ENCODE results near the gene ZNF195.
"Not testable (repeated sequence)": the region's sequence is repeated elsewhere in the genome, so short reads cannot be mapped to it uniquely, and the experiment has no call there.

Gene ZNF195

DNA sequence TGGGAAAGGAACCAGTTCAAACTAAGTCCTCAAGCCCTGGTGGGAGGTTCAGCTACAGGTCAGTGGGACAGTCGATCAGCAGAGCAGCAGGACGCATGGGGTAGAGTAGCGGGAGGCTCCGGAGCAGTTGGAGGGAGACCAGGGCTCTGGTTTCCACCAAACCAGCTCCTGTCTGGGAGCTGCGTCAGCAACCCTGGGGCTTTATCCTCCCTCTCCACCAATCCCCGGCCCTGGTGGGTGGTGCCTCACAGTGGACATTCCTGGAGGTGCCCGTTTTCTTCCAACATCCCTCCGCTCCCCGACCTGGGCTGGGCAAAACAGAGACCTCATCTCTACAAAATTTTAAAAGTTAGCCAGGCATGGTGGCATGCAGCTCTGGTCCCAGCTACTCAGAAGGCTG, 32.4 kb downstream of the ZNF195 start:
- no peak for DNase-seq

DNA sequence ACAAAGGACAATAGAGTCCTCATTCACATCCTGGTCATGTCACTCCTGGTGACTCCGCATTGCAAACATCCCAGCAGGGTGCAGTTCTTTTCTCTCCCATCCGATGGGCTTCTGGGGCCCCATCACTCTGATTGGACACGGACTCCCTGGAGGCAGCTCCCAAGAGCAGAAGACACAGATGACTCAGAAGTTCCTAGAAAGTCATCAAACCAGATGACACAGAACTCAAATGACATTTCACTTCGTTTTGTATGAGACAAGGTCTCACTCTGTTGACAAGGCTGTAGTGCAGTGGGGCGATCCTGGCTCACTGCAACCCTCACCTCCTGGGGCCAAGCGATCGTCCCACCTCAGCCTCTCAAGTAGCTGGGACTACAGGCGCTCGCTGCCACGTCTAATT, 33.2 kb downstream of the ZNF195 start:
- no peak for DNase-seq

DNA sequence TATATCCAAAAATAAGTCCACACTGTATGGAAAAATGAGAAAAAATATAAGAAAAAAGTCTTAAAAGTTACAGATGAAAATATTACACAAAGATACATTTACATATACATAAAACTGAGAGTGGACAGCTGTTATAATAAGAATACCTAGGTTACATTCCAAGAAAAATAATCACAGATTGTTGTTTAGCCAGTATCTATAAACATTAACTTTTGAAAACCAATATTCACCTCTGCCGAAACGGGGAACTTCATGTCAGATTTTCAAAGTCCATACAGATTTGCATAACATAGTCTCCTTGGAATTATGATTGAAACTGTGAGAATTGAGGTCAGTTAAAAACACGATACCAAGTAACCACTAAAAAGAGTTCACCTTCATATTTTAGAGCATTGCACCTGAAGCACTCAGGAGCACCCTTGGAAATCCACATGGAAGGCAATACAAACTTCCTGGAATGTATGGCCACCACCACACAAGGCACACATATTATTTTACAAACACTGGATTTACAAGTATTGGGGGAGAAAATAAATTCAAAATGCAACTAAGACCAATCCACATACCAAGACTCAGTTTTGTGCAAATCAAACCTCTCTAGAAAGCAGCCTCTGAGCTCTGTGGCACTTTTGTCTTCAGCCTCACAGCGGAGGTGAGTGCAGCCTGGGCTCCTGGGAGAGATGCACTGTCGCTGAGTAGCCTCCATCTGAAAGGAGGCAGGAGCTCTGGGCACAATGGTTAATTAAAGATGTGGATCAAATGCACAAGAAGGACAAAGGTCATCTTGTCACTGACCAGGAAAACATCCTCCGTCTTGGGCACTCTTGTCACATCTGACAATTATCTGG, 34.4 kb downstream of the ZNF195 start:
- no peak for DNase-seq

DNA sequence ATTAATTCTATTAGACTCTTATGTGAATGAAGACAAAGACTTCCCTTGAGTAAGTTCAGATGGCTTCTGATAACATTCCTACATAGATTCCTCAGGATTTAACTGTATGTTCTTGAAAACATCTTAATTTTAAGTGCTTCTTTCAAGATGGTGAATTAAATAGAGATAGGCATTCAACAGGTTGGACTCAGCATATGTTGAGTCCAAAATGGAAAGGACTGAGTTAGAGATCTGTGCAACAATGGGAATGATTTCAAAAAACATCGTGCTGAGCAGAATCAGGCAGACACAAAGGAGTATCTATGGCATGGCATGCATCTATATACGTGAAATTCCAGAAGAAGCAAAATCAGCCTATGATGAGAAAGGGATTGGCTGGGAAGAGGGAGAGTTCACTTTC, 36.2 kb downstream of the ZNF195 start:
- DNase-seq, result no peak

DNA sequence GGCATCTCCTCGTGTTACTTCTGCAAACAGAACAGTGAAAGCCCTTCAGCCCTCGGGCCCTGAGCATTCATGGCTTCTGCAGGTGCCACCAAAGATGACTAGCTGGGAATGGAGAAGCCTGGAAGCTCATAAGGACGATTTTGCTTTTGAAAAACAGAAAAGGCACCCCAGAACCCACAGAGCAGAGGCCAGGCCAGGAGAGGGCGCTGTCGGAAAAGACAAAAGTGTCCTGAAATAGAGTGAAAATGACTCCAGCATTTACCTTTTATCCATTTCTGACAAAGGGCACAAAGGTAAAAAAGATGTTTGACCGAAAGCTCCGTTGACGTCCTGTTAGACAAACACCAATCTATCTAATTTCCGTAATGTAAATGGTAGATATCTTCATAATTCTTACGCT, 37.6 kb downstream of the ZNF195 start:
- DNase-seq, result peak in 1 of 2 experiments; percentile 24

DNA sequence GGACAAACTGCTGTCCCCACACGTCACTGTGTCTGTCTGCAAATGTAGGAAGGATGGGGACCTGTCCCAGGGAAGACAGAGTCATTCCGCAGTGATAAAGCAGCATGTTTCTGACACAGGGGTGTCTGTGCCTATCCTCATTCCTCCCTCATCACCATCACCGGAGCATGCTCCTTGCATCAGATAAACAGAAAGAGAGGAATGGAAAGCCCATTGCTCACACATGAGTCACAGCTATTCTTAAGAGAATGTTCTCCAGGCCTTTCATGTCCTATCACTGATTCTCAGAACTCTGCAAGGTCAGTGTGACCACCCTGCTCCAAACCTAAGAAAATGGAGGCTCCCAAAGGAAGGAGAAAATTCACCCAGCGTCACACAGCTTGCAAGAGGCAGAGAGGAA, 38.9 kb downstream of the ZNF195 start:
- peak in 1 of 2 experiments; percentile 9 for DNase-seq

DNA sequence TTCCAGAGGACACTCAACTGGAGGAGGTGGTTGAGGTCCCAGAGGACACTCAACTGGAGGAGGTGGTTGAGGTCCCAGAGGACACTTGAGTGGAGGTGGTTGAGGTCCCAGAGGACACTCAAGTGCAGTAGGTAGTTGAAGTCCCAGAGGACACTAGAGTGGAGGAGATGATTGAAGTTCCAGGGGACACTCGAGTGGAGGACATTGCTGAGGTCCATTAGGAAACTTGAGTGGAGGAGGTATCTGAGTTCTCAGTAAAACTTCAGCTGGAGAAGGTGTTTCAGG, 39.7 kb downstream of the ZNF195 start:
- DNase-seq, result no peak

DNA sequence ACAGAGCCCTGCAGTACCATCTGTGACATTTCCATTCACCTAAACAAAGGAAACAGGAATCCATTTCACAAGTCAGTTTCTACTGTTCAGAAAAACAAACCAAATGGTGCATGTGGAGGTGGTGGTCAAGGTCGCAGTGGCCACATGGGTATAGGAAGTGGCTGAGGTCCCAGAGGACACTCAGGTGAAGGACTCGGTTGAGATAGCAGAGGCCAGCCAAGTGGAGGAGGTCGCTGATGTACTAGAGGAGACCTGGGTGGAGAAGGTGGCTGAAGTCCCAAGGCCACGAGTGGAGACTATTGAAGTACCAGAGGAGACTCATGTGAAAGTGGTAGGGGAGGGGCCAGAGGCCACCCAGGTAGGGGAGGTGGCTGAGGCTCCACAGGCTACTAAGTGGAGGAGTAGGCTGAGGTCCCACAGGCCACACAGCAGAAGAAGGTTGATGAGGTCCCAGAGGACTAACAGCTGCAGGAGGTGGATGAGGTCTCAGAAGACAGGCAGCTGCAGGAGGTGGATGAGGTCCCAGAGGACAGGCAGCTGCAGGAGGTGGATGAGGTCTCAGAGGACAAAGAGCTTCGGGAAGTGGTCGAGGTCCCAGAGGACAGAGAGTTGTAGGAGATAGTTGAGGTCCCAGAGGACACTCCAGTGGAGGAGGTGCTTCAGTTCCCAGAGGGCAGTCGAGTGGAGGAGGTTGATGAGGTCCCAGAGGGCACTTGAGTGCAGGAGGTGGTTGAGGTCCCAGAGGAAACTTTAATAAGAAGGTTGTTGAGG, 40.2 kb downstream of the ZNF195 start:
- no peak for DNase-seq

DNA sequence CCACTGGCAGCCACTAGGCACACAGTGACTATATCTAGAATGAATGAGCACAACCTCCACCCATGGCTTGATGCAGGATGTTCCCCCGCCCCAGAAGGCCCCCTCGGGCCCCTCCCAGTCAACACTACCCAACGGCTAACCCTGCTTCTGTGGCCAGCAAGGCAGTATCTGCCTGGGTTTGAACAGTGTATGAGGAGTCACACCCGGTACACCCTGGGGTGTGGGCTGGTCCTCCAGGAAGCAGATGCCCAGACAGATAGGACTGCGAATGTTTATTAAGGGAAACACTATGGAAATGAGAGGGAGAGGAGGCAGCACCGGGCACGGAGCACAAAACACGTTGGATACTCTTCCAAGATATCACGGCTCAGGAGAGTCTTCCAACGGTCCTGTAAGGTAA, 42.5 kb downstream of the ZNF195 start:
- not testable (repeated sequence) for DNase-seq

DNA sequence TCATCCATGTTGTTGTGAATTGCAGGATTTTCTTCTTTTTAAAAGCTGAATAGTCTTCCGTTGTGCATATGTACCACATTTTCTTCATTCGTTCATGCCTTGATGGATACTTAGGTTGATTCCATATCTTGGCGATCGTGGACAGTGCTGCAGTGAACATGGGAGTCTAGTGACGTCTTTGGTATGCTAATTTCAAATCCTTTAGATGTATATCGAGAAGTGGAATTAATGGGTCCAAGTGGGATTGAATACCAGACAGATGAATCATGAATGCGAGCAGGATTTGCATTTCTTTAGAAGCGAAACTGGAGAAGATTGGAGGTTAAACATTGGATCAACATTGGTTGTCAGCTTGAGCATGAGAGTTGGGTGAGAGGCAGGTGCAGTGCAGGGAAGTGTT, 45.8 kb downstream of the ZNF195 start:
- DNase-seq, result not testable (repeated sequence)

DNA sequence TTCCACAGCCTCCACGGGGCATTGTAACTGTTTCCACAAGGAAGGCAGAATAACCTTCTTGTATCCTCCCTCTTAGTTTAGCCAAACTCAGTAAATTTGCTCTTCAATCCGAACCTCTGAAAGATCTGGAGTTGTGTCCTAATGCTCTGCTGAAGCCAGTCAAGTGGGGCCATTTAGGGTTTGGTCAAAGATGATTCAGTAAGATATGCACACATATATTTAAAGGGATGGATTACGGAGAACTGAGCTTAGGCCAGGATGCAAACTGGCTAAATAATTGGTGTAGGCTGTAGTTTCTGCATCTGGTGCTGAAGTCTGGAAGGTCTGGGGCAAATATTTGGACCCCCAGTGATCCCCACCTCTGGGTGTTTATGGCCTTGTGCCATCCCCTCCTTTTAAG, 47.9 kb downstream of the ZNF195 start:
- DNase-seq, result not testable (repeated sequence)

DNA sequence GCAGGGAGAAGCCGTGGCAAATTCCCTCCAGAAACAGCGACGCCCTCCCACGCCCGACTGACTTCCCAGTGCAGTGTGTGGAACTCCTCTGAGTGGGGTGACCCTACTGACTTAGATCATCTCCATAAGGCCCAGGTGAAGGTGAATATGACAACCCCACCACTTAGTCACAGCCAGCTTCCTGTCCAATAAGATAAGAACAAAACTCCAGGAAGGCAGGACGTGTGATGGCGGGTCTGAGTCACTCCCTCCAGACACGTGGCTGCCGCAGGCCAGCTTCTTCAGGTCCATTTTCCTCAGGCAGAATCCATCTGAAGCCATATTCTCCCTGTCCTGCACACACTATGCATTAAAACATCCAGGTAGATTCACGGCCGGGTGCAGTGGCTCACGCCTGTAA, 48.9 kb downstream of the ZNF195 start:
- DNase-seq, result not testable (repeated sequence)

DNA sequence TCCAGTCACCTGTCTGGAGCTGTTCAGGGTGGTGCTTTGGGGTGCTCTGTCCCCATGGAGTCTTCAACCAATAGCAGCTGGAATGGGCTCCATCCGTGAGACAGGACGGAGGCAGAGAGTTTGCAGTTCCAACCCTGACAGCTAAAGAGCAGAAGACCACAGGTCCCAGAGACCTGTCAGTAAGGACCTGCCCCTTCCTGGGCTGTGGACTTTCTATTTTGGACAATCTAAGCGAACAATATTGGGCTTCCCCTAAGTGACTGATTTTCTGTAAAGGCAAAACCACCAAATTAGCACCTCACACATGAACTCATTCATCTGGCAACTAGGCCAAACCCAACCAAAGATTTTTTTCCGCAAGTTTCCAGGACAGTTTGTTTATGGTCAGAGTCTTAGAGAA, 50.4 kb downstream of the ZNF195 start:
- DNase-seq, result not testable (repeated sequence)

DNA sequence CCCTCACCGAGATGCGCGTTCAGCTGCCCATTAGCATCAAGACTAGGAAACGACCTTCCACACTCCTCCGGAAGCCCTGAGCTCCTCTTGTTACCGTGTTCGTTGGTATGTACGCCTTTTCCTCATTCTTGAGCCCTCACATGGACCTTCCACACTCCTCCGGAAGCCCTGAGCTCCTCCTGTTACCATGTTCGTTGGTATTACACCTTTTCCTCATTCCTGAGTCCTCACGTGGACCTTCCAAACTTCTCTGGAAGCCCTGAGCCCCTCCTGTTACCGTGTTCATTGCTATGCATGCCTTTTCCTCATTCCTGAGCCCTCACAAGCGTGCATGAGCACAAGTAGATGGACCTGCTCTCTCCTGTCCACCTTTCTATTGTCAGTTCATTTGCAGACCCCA, 52.5 kb downstream of the ZNF195 start:
- DNase-seq, result not testable (repeated sequence)

DNA sequence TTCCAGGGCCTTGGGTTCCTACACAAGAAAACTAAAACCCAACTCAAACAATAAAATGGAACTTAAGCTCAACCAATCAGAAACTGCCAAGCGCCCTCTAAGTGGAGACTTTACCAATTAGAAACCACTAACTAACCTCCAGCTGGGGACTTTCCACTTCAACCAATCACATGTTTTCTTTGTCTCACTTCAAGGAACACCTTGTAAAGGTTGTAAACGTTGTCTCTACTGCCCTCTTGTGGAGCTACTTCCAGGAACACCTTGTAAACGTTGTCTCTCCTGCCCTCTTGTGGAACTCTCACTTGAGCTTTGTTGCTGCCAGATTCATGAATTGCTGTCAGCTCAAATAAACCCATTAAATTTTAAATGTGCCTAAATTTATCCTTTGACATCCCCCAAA, 54.2 kb downstream of the ZNF195 start:
- not testable (repeated sequence) for DNase-seq

All from SW 1271 (cell line).